NOMO-1 (cell line): ENCODE data around the gene PHKB.

Experiments used
- DNase-seq, 2 experiments: peaks; one replicate each; lab custom pipeline; 2025; ENCODE audit not compliant: unreplicated experiment in 2 of 2; lab: John Stamatoyannopoulos, UW

The PHKB gene

GRCh38 chr16:47719713-47720112, 258.6 kb downstream of the PHKB start:
- DNase-seq = no peak

GRCh38 chr16:47721006-47721637, 260.0 kb downstream of the PHKB start:
- no peak for DNase-seq

- no peak for DNase-seq
These were observed 260.9 kb downstream of the PHKB start for GRCh38 chr16:47722046-47722445.

- DNase-seq = no peak
These were observed 263.1 kb downstream of the PHKB start for GRCh38 chr16:47724115-47724785.

GRCh38 chr16:47725188-47725695, 264.1 kb downstream of the PHKB start:
- DNase-seq = no peak

GRCh38 chr16:47726031-47726675, 265.0 kb downstream of the PHKB start:
- DNase-seq = no peak

- DNase-seq = no peak
These were observed 266.0 kb downstream of the PHKB start for GRCh38 chr16:47727131-47727530.

- DNase-seq = peak in 1 of 2 experiments; percentile 2
These were observed 267.1 kb downstream of the PHKB start for GRCh38 chr16:47728205-47728604.

- no peak for DNase-seq
These were observed 268.6 kb downstream of the PHKB start for GRCh38 chr16:47729701-47730100.

GRCh38 chr16:47731252-47731651, 270.1 kb downstream of the PHKB start:
- no peak for DNase-seq

- DNase-seq = no peak
These were observed 271.0 kb downstream of the PHKB start for GRCh38 chr16:47732122-47732521.

GRCh38 chr16:47732523-47733111, 271.5 kb downstream of the PHKB start:
- DNase-seq = peak; percentile 76 to 82

GRCh38 chr16:47734081-47734857, 273.1 kb downstream of the PHKB start:
- no peak for DNase-seq

- no peak for DNase-seq
These were observed 274.0 kb downstream of the PHKB start for GRCh38 chr16:47734987-47735594.

GRCh38 chr16:47750371-47750770, 289.2 kb downstream of the PHKB start:
- DNase-seq = no peak
